Measurements from ENCODE around the gene PPP1R37. TPM values are rescaled to one million over a fixed set of nuclear protein-coding genes. Genes with fewer than 3 reads are reported as not detected.

The PPP1R37 gene
- total and polyA plus RNA-seq, 2 of the 13 experiments (the other 11 are each of a cell fraction or from before 2014, with no cell fraction given) = 9.0 to 14.3 TPM

- TF ChIP-seq MYPOP (CRISPR knock-in tag; IDR thresholded peaks at IDR 0.05) = no peak
- TF ChIP-seq SNAPC5 (CRISPR knock-in tag; IDR thresholded peaks at IDR 0.05; ENCODE audit: borderline replicate concordance) = no peak
- TF ChIP-seq ZHX2 (IDR thresholded peaks at IDR 0.05; ENCODE audit: low read depth) = no peak
- no peak for TF ChIP-seq ZHX2 (CRISPR knock-in tag; IDR thresholded peaks at IDR 0.05; ENCODE audit: borderline replicate concordance)
Observed at GRCh38 chr19:45186509-45187334, 93.7 kb downstream of the PPP1R37 start (continued).

Measured in HepG2 (cell line).